IPS-15b (cell line): ENCODE data around the gene TRAPPC12.

Experiments
- H3K27me3 ChIP-seq: one replicate; pipeline ENCODE4 v1.6.1; 2013; ENCODE audit warnings: low read length; ENCODE audit not compliant: control insufficient read depth, insufficient read depth
- H3K36me3 ChIP-seq: one replicate; pipeline ENCODE4 v1.6.1; 2013; ENCODE audit warnings: low read length; ENCODE audit not compliant: control insufficient read depth, insufficient read depth
- H3K4me1 ChIP-seq: one replicate; pipeline ENCODE4 v1.6.1; 2013; ENCODE audit warnings: mild to moderate bottlenecking, low read length; ENCODE audit not compliant: control insufficient read depth, insufficient read depth
- H3K4me3 ChIP-seq: one replicate; pipeline ENCODE4 v1.5.1; 2013; ENCODE audit warnings: low read depth, low read length
- H3K9ac ChIP-seq: one replicate; pipeline ENCODE4 v1.6.1; 2013; ENCODE audit warnings: low read depth, mild to moderate bottlenecking, low read length
- H3K9me3 ChIP-seq: one replicate; pipeline ENCODE4 v1.6.1; 2013; ENCODE audit warnings: mild to moderate bottlenecking, low read length; ENCODE audit not compliant: control insufficient read depth, insufficient read depth

The TRAPPC12 gene

DNA sequence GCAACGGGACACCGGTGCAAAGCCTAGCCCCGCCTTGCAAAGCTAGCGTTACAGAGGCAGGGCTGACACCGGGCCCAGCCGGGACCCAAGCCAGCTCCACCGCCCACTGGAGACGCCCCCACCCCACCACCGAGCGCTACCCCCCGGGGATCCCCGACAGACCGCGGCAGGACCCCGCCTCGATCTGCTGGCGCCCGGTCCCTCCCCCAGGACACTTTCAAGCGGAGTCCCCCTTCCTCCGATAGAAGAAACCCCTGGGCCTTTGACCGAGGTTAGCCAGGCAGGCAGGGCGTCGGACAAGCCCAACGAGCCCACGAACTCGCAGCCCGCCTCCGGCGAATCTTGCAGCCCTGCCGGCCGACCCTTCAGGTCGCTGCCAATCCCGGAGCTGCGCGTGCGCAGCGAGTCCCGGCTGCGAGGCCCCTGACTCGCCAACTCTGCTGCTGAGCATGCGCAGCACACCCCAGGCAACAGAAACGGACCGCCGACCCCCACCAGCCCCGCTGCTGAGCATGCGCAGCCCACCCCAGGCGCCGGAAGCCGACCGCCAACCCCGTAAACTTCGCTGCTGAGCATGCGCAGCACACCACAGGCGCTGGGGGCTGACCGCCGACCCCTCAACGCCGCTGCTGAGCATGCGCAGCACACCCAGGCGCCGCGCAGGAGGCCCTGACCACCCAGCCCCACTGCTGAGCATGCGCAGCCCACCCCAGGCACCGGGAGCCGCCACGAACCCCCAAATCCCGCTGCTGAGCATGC, 139.2 kb downstream of the TRAPPC12 start:
- H3K36me3 ChIP-seq, result no peaks in the 10 kb centered on the region
- H3K4me3 ChIP-seq, result peak overlapping the region; percentile 59
- H3K4me1 ChIP-seq, result no peaks in the 10 kb centered on the region
- no peaks in the 10 kb centered on the region for H3K27me3 ChIP-seq
- H3K9ac ChIP-seq, result peak overlapping the region; percentile 28
- H3K9me3 ChIP-seq, result no peaks in the 10 kb centered on the region

DNA sequence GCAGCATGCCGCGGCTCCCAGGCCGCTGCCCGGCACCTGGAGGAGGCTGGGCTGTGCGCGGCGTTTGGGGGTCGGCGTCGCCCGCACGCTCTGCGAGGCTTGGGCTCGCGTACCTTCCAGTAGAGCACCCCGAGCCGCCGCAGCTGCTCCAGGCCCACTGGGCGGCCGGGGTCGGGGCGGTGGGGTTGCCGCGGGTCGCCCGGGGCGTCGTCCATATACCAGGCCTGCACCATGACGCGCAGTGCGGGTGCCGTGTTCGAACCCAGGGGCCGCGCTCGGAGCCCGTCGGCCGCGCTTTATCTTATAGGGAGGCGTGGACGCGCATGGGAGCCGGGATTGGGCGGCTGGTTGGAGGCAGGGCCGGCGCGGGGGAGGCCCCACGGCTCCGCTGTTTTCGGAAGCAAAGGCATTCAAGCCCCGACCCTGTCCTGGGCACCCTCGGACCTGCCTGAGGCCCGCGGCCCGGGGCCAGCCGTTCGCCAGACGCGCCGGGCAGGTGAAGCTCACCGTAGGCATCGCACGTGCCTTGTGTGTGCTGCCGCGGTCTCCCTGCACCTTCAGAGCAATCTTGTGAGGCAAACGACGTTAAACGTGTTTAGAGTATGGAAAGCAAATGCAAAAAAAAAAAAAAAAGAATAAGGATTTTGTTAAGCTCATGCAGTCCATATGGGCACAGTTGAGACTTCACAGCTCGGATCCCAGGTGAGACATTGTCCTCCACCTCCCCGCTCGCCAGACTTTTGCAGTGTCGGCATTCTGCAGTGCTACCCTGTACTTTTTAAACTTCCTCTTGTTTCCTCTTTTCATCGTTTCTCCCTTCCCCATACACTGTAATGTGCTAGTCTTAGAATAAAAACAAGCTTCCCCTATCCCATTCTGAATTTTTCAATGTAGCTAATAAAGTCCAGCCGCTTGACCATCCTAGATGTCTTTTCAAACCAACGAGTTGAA, 140.0 kb downstream of the TRAPPC12 start, which contains the start of gene ADI1:
ADI1 (minus strand) TSS at position 277 of the 951 bp plus-strand sequence; CDS start at position 233, 44 bp downstream.
- no peaks in the 10 kb centered on the region for H3K36me3 ChIP-seq
- H3K9ac ChIP-seq, result peak within 1 kb of the TSS; percentile 28
- no peaks in the 10 kb centered on the region for H3K27me3 ChIP-seq
- H3K4me3 ChIP-seq, result peak within 1 kb of the TSS; percentile 59
- H3K4me1 ChIP-seq, result no peaks in the 10 kb centered on the region
- no peaks in the 10 kb centered on the region for H3K9me3 ChIP-seq

DNA sequence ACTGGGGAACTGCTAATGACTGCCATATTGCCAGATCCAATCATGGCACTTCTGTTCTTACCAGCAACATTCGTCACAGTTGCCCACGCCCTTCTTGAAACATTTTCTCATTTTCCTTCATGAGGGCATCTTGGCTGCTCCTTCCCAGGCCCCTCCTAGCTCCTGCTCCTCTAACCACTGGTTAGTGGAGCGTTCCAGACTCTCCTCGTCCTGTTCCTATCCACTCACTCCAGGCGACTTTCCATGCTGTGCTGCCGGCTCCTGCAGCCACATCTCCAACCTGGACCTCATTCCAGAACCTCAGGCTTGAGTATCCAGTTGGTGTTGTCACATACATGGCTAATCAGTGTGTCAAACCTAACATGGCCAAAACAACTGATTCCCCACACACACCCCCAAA, 141.1 kb downstream of the TRAPPC12 start:
- Histone ChIP-seq H3K4me1 (no peaks in the 10 kb centered on the region), H3K4me3 (no peak overlapping the region), H3K9me3 (no peaks in the 10 kb centered on the region), H3K36me3 (no peaks in the 10 kb centered on the region), H3K9ac (no peak overlapping the region), H3K27me3 (no peaks in the 10 kb centered on the region)

DNA sequence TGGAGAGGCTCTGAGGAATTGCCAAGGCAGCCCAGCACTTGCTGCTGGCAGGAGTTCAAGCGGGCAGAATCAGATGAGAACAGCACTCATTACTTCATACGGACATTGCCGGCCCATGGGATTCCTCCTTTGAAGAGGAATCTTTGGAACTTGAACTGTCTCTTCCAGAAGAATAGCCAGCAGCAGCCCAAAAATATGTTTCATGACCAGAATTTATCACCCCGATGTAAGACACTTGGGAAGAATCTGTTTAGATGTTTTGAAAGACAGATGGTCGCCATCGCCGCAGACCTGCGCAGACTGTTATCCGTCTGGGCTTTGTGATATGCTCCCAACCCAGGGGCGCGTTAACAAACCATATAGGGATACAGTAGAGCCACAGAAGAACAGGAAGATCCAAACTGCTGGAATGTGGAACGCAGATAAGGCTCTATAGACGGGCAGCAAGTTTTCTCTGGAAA, 143.5 kb downstream of the TRAPPC12 start:
- no peak overlapping the region for H3K9ac ChIP-seq
- no peaks in the 10 kb centered on the region for H3K4me1 ChIP-seq
- no peak overlapping the region for H3K4me3 ChIP-seq
- H3K27me3 ChIP-seq, result no peaks in the 10 kb centered on the region
- H3K9me3 ChIP-seq, result no peaks in the 10 kb centered on the region
- no peaks in the 10 kb centered on the region for H3K36me3 ChIP-seq

- Histone ChIP-seq H3K9ac (no peak overlapping the region), H3K36me3 (no peaks in the 10 kb centered on the region), H3K9me3 (no peaks in the 10 kb centered on the region), H3K4me3 (no peak overlapping the region), H3K27me3 (no peaks in the 10 kb centered on the region), H3K4me1 (no peaks in the 10 kb centered on the region)
Observed at GRCh38 chr2:3523551-3524041, 144.1 kb downstream of the TRAPPC12 start.

DNA sequence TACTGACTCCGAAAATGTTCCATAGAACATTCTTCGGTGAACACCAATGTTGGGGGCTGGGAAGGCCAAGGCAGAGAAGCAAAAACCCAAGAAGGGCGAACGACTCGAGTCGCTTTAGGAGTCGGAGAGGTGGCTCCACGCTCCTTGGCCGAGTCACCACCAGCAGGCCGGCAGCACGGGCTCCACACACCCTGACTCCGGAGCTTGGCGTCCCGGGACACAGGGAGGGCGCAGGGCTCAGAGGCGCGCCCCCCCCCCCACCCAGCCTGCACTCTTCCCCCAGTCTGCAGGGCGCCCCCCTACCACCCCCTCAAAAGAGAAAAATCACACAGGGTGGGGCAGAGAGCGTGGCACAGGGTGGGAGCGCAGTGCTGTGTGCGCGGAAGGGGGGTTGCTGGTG, 147.4 kb downstream of the TRAPPC12 start:
- Histone ChIP-seq H3K36me3 (no peaks in the 10 kb centered on the region), H3K9ac (no peak overlapping the region), H3K9me3 (no peaks in the 10 kb centered on the region), H3K4me3 (no peak overlapping the region), H3K27me3 (no peaks in the 10 kb centered on the region), H3K4me1 (no peaks in the 10 kb centered on the region)

DNA sequence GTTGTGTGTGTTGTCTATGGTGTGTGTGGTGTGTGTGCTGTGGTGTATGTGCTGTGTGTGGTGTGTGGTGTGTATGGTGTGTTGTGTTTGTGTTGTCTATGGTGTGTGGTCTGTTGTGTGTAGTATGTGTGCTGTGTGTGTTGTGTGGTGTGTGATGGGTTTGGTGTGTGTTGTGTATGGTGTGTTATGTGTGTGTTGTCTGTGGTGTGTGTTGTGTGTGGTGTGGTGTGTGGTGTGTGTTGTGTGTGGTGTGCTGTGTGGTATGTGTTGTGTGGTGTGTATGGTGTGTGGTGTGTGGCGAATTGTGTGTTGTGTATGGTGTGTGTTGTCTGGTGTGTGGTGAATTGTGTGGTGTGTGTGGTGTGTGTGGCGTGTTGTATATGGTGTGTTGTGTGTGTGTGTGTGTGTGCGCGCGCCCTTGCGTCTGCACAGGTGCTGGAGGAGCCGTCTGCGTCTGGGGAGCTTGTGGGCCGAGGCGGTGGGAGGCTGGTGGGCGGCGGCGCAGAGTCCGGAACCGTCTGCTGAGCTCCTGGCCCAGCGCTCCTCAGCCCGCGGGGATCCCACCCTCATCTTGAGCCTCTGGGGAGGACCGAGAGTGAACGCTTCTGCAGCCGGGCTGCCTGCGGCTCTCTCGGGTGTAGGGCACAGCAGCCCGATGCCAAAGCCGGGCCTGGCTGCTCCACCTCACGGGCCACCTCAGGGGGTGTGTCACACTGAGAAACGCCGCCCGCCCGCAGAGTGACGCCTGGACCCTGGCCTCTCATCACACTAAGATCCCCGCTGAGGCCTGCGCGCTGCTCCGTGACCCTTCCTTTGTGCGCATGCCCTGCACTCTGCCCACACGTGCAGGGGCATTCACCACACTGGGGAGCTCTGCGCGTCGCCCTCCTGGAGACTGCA, 148.6 kb downstream of the TRAPPC12 start:
- Histone ChIP-seq H3K9me3 (no peaks in the 10 kb centered on the region), H3K4me1 (no peaks in the 10 kb centered on the region), H3K4me3 (no peak overlapping the region), H3K27me3 (no peaks in the 10 kb centered on the region), H3K36me3 (no peaks in the 10 kb centered on the region), H3K9ac (no peak overlapping the region)
